Measurements from ENCODE around the gene DPP6. TPM values are rescaled to one million over a fixed set of nuclear protein-coding genes. Genes with fewer than 3 reads are reported as not detected.

DPP6 gene
- total and polyA plus RNA-seq, 9 of the 15 experiments (the other 6 are each of a cell fraction or from before 2014, with no cell fraction given): not detected

DNA sequence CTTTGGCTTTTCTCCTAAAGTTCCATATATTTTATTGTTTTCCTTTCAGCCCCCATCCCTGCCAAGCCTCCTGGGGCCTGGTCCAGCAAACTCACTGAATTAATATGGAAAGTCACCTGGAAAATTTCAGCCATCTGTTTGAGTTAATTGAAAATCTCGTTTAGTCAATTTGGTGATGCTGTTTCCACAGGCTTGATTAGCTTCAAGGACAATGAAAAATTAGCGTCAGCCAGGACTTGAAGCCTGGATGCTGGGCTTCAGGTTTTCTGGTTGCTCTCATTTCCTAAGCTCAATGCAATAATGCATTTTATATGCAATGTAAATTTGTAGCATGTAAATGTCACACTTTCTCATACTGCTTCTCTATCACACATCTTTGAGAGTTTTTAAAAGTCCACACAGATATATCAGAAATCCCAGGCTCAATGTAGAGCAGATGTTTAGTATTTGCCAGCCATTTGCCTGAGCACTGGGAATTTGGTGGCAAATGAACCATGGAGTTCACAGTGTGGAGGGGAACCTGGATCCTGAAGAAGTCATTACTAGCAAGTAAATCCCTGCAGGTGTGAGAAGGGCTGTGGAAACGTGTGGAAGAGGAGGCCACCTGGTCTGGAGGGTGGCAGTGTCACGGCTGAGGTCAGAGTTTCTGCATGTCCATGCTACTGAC, 722.2 kb downstream of the DPP6 start:
- ATAC-seq (no peak), DNase-seq (ENCODE audit: extremely low read depth in 1 of 4, low spot score in 3 of 4) (no peak), FAIRE-seq (no peak)
- H4K20me1 ChIP-seq (replicated peaks; ENCODE audit: control insufficient read depth, insufficient read depth, low read length): no peaks in the 10 kb centered on the region
- ChIA-PET CTCF (ENCODE audit: low intra/inter-chr PET ratio) (no interaction called here), POLR2A (no interaction called here)
- H3K9ac ChIP-seq (ENCODE audit: insufficient read depth in 1 of 2, low read depth in 2 of 2, low read length in 2 of 2): no peak overlapping the region
- H3K27me3 ChIP-seq (ENCODE audit: control insufficient read depth in 2 of 2, insufficient read depth in 2 of 2, low read length in 2 of 2): peaks cover 0 to 11% of the 10 kb centered on the region in 2 experiments; a peak in 3 of 5 replicates
- WGBS (ENCODE audit: insufficient coverage, low coverage, missing lambda C conversion rate): 0% methylated on average over 4 of the region's 4 CpGs
- H3K4me2 ChIP-seq (ENCODE audit: insufficient read depth, low read length): no peak overlapping the region
- no peaks in the 10 kb centered on the region for H3K36me3 ChIP-seq (ENCODE audit: control insufficient read depth, insufficient read depth, low read length)
- H3K4me3 ChIP-seq: no peak overlapping the region
- no peaks in the 10 kb centered on the region for H3K4me1 ChIP-seq (replicated peaks in 1 of 2; ENCODE audit: control insufficient read depth in 2 of 2, insufficient read depth in 2 of 2, low read length in 2 of 2)
- in situ Hi-C loops (cut with MboI) (no loop called here), intact Hi-C loops (cut with micrococcal nuclease) (no loop called here)
- no peak for TF ChIP-seq KLF1 (tag; IDR thresholded peaks at IDR 0.05)
- TF ChIP-seq DMBX1 (CRISPR knock-in tag; IDR thresholded peaks at IDR 0.05; ENCODE audit: borderline replicate concordance): no peak
- TF ChIP-seq, protein P1, sequence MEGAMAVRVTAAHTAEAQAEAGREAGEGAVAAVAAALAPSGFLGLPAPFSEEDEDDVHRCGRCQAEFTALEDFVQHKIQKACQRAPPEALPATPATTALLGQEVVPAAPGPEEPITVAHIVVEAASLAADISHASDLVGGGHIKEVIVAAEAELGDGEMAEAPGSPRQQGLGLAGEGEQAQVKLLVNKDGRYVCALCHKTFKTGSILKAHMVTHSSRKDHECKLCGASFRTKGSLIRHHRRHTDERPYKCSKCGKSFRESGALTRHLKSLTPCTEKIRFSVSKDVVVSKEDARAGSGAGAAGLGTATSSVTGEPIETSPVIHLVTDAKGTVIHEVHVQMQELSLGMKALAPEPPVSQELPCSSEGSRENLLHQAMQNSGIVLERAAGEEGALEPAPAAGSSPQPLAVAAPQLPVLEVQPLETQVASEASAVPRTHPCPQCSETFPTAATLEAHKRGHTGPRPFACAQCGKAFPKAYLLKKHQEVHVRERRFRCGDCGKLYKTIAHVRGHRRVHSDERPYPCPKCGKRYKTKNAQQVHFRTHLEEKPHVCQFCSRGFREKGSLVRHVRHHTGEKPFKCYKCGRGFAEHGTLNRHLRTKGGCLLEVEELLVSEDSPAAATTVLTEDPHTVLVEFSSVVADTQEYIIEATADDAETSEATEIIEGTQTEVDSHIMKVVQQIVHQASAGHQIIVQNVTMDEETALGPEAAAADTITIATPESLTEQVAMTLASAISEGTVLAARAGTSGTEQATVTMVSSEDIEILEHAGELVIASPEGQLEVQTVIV (CRISPR knock-in tag; IDR thresholded peaks at IDR 0.05; ENCODE audit: borderline replicate concordance): no peak
- TF ChIP-seq DPF2 (IDR thresholded peaks at IDR 0.05): no peak
- no peak for TF ChIP-seq PRPF4 (IDR thresholded peaks at IDR 0.05; ENCODE audit: insufficient read depth, low read depth, low read length, poor library complexity, severe bottlenecking)
- TF ChIP-seq MTA2 (IDR thresholded peaks at IDR 0.05; ENCODE audit: low read depth): no peak
- TF ChIP-seq RBM39 (optimal IDR thresholded peaks at IDR 0.05; ENCODE audit: low read depth, low read length): no peak
- H2AFZ ChIP-seq (ENCODE audit: low read depth, low read length): no peak overlapping the region
- H3K9me1 ChIP-seq (ENCODE audit: control insufficient read depth, insufficient read depth, low read length): no peaks in the 10 kb centered on the region
- no peaks in the 10 kb centered on the region; the same call in 1 of the 2 replicates for H3K9me3 ChIP-seq (replicated peaks; ENCODE audit: control insufficient read depth, insufficient read depth, low read depth, low read length)
- no peaks in the 10 kb centered on the region for H3K79me2 ChIP-seq (ENCODE audit: control insufficient read depth, insufficient read depth, low read length)
- BruUV-seq (replicated peaks): no TSS peak
- no peak overlapping the region for H3K27ac ChIP-seq (ENCODE audit: extremely low read depth, low read depth, low read length)
